NCI-H748 (cell line): ENCODE results near the gene TEX19.

Experiments used
- DNase-seq: peaks from one replicate; lab custom pipeline; 2025; ENCODE audit not compliant: unreplicated experiment; lab: John Stamatoyannopoulos, UW

TEX19 gene

GRCh38 chr17:82388223-82388921, 29.3 kb downstream of the TEX19 start:
- peak; percentile 45 for DNase-seq

GRCh38 chr17:82388922-82389283, 29.9 kb downstream of the TEX19 start:
- no peak for DNase-seq

GRCh38 chr17:82389379-82389778, 30.3 kb downstream of the TEX19 start:
- DNase-seq, result no peak

GRCh38 chr17:82390015-82390859, 31.2 kb downstream of the TEX19 start:
- no peak for DNase-seq

- DNase-seq, result no peak
Observed at GRCh38 chr17:82390860-82391435, 31.9 kb downstream of the TEX19 start.

GRCh38 chr17:82391496-82392066, 32.5 kb downstream of the TEX19 start:
- no peak for DNase-seq

GRCh38 chr17:82392209-82392920, 33.3 kb downstream of the TEX19 start:
- no peak for DNase-seq

- DNase-seq, result no peak
Observed at GRCh38 chr17:82392941-82393340, 33.9 kb downstream of the TEX19 start.

- no peak for DNase-seq
Observed at GRCh38 chr17:82394278-82394677, 35.2 kb downstream of the TEX19 start.

GRCh38 chr17:82396601-82397435, 37.8 kb downstream of the TEX19 start:
- DNase-seq, result no peak

- peak; percentile 28 for DNase-seq
Observed at GRCh38 chr17:82397449-82398335, 38.6 kb downstream of the TEX19 start.

- DNase-seq, result no peak
Observed at GRCh38 chr17:82399041-82399441, 40.0 kb downstream of the TEX19 start.

- DNase-seq, result no peak
Observed at GRCh38 chr17:82399601-82400101, 40.6 kb downstream of the TEX19 start.

GRCh38 chr17:82400206-82400605, 41.2 kb downstream of the TEX19 start:
- no peak for DNase-seq

GRCh38 chr17:82400830-82401229, 41.8 kb downstream of the TEX19 start:
- DNase-seq, result no peak

- no peak for DNase-seq
Observed at GRCh38 chr17:82402865-82403264, 43.8 kb downstream of the TEX19 start.

GRCh38 chr17:82403662-82404660, 44.9 kb downstream of the TEX19 start:
- no peak for DNase-seq

- DNase-seq, result no peak
Observed at GRCh38 chr17:82405051-82405450, 46.0 kb downstream of the TEX19 start.
